Measurements from ENCODE around the gene BEX3.
A peak's percentile ranks its signal among the peaks of the same experiment; 100 is the strongest.
"Not testable (repeated sequence)": the region's sequence is repeated elsewhere in the genome, so short reads cannot be mapped to it uniquely, and the experiment has no call there.

BEX3 gene

GRCh38 chrX:103344606-103345005 is 31.7 kb upstream of the BEX3 start:
- no peak for TF ChIP-seq CTCF (IDR thresholded peaks at IDR 0.05; ENCODE audit: insufficient read depth, low read length, poor library complexity, severe bottlenecking)
- no peak overlapping the region for H3K4me3 ChIP-seq (replicated peaks; ENCODE audit: low read depth, low read length)

GRCh38 chrX:103347682-103348397 is 28.5 kb upstream of the BEX3 start:
- Histone ChIP-seq H3K36me3 (ENCODE audit: control insufficient read depth, insufficient read depth, low read length) (no peaks in the 10 kb centered on the region), H3K27me3 (replicated peaks; ENCODE audit: control insufficient read depth, insufficient read depth, low read length) (no peaks in the 10 kb centered on the region), H3K4me3 (replicated peaks; ENCODE audit: low read depth, low read length) (no peak overlapping the region)
- no peak for DNase-seq (ENCODE audit: extremely low read depth, insufficient read length)
- no peak for TF ChIP-seq CTCF (IDR thresholded peaks at IDR 0.05; ENCODE audit: insufficient read depth, low read length, poor library complexity, severe bottlenecking)

More at GRCh38 chrX:103344606-103345005, 31.7 kb upstream of the BEX3 start:
- DNase-seq (ENCODE audit: extremely low read depth, insufficient read length) = no peak
- Histone ChIP-seq H3K27me3 (replicated peaks; ENCODE audit: control insufficient read depth, insufficient read depth, low read length) (no peaks in the 10 kb centered on the region), H3K36me3 (ENCODE audit: control insufficient read depth, insufficient read depth, low read length) (no peaks in the 10 kb centered on the region)

GRCh38 chrX:103356130-103356798 is 20.1 kb upstream of the BEX3 start, which contains the start of gene TCEAL9:
TCEAL9 (plus strand) TSS chrX:103356506; CDS start chrX:103357685, 1,179 bp downstream.
- TF ChIP-seq CTCF (IDR thresholded peaks at IDR 0.05; ENCODE audit: insufficient read depth, low read length, poor library complexity, severe bottlenecking) = no peak
- Histone ChIP-seq H3K36me3 (ENCODE audit: control insufficient read depth, insufficient read depth, low read length) (no peaks in the 10 kb centered on the region), H3K27me3 (replicated peaks; ENCODE audit: control insufficient read depth, insufficient read depth, low read length) (no peaks in the 10 kb centered on the region), H3K4me3 (replicated peaks; ENCODE audit: low read depth, low read length) (peak within 1 kb of the TSS; percentile 63)
- no peak for DNase-seq (ENCODE audit: extremely low read depth, insufficient read length)

GRCh38 chrX:103356858-103357257 is 19.5 kb upstream of the BEX3 start:
- Histone ChIP-seq H3K4me3 (replicated peaks; ENCODE audit: low read depth, low read length) (peak overlapping the region; percentile 63), H3K36me3 (ENCODE audit: control insufficient read depth, insufficient read depth, low read length) (no peaks in the 10 kb centered on the region), H3K27me3 (replicated peaks; ENCODE audit: control insufficient read depth, insufficient read depth, low read length) (no peaks in the 10 kb centered on the region)
- TF ChIP-seq CTCF (IDR thresholded peaks at IDR 0.05; ENCODE audit: insufficient read depth, low read length, poor library complexity, severe bottlenecking) = no peak
- DNase-seq (ENCODE audit: extremely low read depth, insufficient read length) = no peak

GRCh38 chrX:103357871-103358270 is 18.5 kb upstream of the BEX3 start:
- TF ChIP-seq CTCF (IDR thresholded peaks at IDR 0.05; ENCODE audit: insufficient read depth, low read length, poor library complexity, severe bottlenecking) = no peak
- H3K36me3 ChIP-seq (ENCODE audit: control insufficient read depth, insufficient read depth, low read length) = no peaks in the 10 kb centered on the region
- H3K27me3 ChIP-seq (replicated peaks; ENCODE audit: control insufficient read depth, insufficient read depth, low read length) = no peaks in the 10 kb centered on the region
- DNase-seq (ENCODE audit: extremely low read depth, insufficient read length) = no peak
- no peak overlapping the region for H3K4me3 ChIP-seq (replicated peaks; ENCODE audit: low read depth, low read length)

GRCh38 chrX:103359605-103360004 is 16.7 kb upstream of the BEX3 start:
- not testable (repeated sequence) for H3K36me3 ChIP-seq (ENCODE audit: control insufficient read depth, insufficient read depth, low read length); H3K27me3 ChIP-seq (replicated peaks; ENCODE audit: control insufficient read depth, insufficient read depth, low read length); DNase-seq (ENCODE audit: extremely low read depth, insufficient read length); H3K4me3 ChIP-seq (replicated peaks; ENCODE audit: low read depth, low read length)

All from GM06990 (cell line).